Germinal center (tissue), 1 donor: ENCODE data around the gene KRTAP5-10.
"Not testable (repeated sequence)": the region's sequence is repeated elsewhere in the genome, so short reads cannot be mapped to it uniquely, and the experiment has no call there.

Experiments
- DNase-seq: peaks from one replicate; pipeline ENCODE4 v3.0.0; 2012; ENCODE audit warnings: mixed read lengths, low spot score

The KRTAP5-10 gene

GRCh38 chr11:71611218-71611910, 46.0 kb downstream of the KRTAP5-10 start:
- not testable (repeated sequence) for DNase-seq

- not testable (repeated sequence) for DNase-seq
These were observed 48.6 kb downstream of the KRTAP5-10 start for GRCh38 chr11:71613931-71614330.

GRCh38 chr11:71614366-71614917, 49.1 kb downstream of the KRTAP5-10 start:
- not testable (repeated sequence) for DNase-seq

- not testable (repeated sequence) for DNase-seq
These were observed 49.6 kb downstream of the KRTAP5-10 start for GRCh38 chr11:71615003-71615402.
